HT-29 (cell line): ENCODE results near the gene EFHD1. TPM values are rescaled to one million over a fixed set of nuclear protein-coding genes. Genes with fewer than 3 reads are reported as not detected.
A peak's percentile ranks its signal among the peaks of the same experiment; 100 is the strongest.
"Not testable (repeated sequence)": the region's sequence is repeated elsewhere in the genome, so short reads cannot be mapped to it uniquely, and the experiment has no call there.

Experiments used
- DNase-seq: peaks from one replicate; pipeline ENCODE4 v3.0.0-alpha.2; 2015; ENCODE audit warnings: low spot score
- total RNA-seq: library from RNA; depleted of rRNA; stranded (reverse); fragments of >200 nt; shearing (Covaris generic); gene quantifications from 2 replicates; pipeline ENCODE4 v1.2.3, GENCODE V29; 2014

The EFHD1 gene
- total RNA-seq, 1 experiment from 2014 or later = not detected

DNA sequence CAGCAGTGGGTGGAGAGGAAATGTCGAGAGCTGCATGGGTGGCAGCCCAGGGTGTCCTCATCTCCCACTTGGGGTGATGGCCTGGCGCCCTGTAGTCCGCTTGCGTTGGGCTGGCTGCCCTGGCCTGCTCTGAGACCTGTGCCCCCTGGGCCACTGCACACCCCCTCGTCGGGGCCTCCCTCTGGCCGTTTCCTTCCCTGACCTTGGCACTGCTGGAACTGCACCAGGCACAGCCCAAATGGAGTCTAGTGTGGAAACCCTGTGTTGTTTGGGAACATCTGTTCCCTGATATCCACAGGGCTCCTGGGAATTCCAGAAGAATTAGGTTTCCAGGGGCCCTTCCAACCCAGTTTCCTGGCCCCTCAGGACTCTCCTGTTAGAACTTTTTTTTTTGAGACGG is 13.9 kb downstream of the EFHD1 start:
- DNase-seq = no peak

DNA sequence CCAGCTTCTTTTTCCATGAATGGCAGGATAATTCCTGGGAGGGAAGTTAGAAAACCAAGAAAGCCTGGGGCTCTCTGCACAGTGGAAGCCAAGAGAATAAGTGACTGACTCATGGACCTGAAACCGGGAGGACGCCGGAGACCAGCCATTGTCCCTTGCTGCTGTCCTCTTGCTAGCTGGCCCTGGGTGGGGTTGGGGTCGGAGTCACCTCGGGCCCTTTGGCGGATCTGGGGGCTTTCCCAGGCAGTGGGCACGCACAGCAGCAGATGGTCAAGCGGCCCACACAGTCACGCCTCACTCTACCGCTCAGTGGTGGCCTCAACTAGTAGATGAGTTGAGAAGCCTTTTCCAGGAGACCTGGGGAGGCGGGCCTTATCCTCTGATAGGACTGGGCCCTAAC is 15.6 kb downstream of the EFHD1 start:
- no peak for DNase-seq

DNA sequence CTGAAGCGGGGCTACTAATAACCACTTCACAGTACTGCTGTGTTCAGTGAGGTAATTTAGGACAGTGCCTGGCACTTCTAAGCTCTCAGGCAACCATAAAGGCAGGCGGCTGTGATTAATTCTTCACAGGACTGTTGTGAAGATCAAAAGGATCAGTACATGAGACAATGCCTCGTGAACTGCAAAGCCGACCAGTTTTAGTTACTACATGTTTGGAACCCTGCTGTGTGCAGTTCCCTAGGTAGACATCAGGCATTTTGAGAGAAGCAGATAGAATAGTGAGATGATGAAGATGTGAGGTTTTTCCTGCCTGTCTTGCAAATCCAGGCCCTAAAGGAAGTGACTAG is 19.1 kb downstream of the EFHD1 start:
- no peak for DNase-seq

DNA sequence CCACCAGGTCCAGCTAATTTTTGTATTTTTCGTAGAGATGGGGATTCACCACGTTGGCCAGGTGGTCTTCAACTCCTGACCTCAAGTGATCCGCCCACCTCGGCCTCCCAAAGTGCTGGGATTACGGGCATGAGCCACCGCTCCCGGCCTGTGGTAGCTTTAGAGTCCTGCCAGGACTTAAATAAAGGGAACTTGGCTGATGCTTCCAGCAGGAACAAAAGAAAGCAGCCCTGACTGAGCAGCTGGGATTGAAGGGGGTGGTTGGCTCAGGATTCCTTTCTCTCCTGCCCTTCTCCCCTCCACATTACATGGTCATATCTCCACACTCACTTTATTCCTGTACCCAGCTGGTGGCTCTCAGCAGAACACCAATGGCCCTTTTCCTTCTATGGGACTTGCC is 20.0 kb downstream of the EFHD1 start:
- DNase-seq = no peak

DNA sequence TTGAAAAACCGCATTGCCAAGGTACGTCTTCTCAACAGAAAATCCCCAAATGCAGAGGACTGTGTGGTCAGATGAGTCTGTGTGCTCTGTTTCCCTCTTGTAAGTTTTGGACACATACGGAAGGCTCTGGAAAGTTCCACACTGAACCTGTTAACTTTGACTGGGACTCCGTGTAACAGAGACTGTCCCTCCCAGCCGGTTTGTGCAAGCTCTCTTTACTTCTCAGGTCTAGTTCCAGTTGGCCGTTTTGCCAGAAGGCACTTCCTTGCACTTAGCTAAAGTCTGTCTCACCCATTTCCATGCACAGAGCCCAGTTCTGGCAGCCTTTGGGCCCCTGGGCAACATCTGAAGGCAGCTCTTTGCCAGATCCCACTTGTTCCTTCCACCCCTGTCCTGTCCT is 22.0 kb downstream of the EFHD1 start:
- DNase-seq = no peak

DNA sequence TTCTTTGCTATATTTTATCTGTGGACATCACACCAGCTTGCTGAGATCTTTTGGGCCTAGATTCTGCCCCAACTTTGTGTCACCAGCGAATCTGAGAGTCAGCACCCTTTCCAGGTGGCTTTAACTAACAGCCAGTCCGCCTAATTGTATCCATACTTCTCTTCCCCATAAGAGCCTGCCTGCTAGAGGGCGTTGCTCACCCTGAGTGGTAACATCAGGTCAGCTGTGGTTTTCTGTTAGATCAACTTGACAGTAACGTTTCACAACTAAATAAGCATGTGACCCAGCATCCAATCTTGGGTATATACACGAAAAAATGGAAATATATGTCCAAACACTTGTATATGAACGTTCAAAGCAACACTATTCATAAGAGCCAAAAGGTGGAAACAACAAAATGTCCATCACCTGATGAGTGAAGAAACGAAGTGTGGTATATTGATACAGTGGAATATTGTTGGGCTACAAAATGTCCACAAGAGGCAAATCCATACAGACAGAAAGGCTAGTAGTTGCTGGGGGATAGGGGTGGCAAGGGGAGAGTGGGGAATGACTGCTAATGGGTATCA is 24.9 kb downstream of the EFHD1 start:
- peak; percentile 32 for DNase-seq

DNA sequence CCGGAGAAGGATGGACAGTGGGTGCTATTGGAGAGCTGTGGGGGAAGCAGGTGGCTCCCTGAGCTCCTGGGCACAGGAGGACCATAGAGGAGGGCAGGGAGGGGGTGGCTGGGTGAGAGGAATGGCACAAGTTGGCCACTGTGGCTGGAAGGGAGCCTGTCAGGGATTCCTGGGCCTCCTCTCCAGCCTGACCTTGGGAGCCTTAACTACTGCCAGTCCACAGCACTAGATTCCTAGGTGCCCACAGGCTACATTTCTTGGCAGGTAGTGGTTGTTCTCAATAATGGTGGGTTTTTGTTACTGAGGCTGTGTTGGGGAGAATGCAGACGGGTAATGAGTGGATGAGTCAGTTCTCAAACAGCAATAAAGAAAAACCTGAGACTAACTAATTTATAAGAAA is 26.0 kb downstream of the EFHD1 start:
- no peak for DNase-seq

DNA sequence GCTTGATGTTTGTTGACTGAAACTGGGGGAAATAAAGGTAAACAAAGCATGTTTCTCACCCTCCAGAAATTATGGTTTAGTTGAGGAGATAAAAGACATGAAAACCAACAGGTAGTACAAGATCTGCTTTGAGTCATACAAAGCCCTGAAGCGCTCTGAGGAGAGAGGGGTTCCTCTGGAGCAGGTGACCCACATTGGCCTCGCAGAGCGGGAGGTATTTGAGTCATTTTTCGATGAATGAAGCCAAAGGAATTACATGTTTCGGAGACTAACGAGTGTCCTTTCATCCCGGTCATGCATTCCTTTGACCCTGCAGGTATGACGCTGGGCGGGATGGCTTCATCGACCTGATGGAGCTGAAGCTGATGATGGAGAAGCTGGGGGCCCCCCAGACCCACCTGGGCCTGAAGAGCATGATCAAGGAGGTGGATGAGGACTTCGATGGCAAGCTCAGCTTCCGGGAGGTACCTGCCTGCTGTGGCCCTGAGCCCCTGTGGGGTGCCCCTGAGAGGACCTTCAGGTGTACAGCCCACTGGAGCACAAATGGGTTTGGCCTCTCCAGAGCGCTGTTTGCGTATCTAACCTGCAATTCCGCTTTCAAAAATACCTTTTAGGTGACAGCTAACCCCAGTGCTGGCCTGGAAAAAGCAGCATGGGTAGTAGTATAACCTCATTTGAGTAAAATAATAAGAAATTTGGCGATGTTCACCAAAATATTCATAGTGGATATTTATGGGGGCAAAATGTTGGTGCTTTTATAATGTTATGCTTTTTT is 29.3 kb downstream of the EFHD1 start:
- DNase-seq = no peak

DNA sequence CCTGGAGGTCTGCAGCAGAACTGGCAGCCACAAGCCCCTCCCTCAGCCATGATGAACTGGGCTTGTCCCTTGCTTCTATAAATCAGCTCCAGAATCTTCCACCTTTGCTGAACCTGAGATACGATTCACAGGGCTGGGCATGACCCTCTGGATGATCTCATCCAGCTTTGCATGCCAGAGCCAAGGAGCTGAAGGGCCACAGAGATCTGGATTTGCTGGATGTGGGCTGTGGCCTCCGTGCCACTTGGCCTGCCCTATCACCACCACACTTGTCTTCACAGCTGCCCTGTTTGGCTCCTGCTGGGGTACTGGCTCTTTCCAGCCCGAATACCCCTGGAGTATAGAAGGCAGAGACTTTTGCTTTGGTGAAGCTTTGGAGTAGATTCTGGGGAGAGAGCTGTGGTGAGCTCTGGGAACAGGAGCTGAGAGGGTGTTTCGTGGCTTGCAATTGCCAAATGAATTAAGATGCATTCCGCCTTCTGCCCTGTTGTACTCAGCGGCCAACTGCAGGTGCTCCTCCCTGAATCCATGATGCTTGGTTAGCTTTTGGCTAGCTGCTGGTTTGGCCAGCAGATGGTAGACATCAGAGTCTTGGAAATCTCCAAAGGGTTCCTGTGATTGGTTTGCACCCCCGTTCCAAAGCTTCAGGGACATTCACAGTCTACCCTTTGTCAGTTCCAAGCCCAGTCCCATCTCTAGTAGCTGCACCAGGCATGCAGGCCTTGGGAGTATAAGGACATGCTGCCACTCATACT is 32.8 kb downstream of the EFHD1 start:
- DNase-seq = no peak

DNA sequence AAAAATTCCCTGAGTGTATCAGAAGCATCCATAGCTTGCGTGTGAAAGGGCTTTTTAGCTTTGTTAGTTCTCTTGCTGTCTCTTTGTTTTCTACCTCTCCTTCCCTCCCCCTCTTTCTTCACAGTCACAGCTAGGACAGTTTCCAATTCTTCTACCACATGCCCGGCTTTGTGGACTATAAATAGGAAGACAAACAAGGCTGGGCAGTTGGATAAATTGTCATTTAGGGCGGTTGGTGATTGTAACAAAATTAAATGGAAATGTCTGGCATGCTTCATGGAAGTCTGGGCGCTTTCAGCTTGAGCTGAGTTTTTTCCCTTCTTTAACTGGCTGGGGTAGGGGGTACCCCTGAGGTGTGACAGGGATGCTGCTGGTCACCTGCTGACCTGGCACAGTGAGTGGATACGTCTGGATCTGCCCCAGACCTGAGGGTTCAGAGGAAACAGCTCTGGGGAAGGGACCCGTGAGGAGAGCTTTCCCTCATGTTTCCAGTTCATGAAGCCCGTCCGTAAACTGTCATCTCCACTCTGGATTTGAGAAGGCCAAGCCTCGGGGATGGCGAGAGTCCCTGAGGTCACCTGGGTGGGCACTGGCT is 34.7 kb downstream of the EFHD1 start:
- no peak for DNase-seq

DNA sequence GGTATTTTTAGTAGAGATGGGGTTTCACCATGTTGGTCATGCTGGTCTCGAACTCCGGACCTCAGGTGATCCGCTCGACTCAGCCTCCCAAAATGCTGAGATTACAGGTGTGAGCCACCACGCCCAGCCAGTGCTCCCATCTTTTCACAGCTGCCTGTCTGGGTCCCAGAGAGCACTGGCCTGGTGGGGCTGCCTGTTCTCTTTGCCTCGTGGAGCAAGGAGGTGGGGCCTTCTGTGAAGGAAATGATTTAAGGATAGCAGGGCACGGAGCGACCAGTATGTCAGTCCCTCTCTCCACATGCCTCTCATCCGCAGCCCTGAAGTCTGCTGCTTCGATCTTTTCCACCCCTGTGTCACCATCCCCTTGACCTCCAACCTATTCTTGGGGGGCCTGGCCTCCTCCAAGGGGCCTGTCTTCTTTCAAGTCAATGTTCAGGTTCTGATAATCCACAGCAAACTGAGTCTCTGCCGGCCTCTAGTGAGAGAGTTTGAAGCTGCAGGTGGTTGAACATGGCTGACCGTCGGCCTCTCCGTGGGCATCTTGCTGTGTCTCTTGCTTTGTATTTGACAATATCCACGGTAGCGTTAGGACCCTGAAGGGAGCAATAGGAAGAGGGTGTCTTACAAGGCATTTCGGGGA is 35.5 kb downstream of the EFHD1 start:
- peak; percentile 30 for DNase-seq

DNA sequence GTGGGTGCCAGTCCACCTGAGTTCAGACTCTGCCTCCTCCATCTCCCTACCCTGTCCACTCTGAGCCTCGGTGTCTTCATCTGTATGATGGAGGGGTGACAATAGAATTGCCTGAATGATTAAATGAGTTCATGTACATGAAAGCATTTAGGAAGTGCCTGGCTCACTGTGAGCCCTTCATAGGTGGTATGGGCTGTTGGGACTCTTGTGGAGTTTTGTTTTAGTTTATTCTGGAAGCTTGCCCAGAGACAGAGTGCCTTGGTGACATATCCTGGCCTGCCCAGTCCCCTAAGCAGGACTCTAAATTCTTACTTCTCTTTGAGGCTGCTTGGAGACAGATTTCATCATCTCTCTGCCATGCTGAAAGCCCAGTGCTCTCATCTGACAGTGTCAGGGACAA is 39.2 kb downstream of the EFHD1 start:
- DNase-seq = no peak

DNA sequence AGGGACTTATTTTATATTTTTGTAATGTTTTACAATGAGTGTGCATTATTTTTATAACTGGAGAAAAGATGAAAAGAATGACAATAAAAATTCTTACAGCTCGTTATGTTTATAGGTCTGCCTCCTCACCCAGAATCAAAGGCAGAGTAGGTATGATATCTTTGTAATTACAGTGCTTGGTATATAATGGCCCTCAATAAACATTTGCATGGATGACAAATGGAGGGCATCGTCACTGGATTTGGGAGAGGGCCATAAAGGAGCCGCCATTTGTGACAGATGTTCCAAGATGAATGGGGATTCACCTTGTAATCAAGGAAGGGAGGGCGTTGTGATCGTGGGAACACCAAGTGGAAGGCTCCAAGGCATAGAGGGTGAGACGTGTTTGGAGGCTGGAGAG is 41.1 kb downstream of the EFHD1 start:
- DNase-seq = no peak

DNA sequence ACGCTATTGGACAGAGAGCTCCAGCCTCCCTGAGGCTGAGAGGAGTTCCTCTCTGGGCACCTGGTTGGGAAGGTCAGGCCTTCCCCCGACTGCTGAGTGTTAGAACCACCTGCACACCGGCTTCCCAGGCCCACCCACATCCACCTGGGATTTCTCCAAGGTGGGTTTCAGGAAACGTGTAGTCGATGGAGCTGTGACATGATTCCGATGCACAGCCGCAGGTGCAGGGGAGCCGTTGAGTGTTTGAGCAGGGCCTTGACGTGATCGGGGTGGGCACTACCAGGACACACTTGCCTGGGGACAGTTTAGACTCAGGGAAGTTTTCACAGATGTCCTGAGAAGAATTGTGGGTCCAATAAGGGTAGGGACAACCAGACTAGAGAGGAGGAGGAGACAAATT is 42.0 kb downstream of the EFHD1 start:
- no peak for DNase-seq

DNA sequence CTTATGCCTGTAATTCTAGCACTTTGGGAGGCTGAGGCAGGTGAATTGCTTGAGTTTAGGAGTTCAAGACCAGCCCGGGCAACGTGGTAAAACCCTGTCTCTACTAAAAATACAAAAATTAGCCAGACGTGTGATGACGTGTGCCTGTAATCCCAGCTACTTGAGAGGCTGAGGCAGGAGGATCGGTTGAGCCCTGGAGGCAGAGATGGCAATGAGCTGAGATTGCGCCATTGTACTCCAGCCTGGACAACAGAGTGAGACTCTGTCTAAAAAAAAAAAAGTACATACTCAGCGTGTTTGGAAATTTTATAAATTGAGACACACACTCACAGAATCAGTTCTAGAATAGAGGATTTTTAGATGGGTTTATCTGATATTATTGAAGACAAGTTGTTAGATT is 46.6 kb downstream of the EFHD1 start:
- no peak for DNase-seq

DNA sequence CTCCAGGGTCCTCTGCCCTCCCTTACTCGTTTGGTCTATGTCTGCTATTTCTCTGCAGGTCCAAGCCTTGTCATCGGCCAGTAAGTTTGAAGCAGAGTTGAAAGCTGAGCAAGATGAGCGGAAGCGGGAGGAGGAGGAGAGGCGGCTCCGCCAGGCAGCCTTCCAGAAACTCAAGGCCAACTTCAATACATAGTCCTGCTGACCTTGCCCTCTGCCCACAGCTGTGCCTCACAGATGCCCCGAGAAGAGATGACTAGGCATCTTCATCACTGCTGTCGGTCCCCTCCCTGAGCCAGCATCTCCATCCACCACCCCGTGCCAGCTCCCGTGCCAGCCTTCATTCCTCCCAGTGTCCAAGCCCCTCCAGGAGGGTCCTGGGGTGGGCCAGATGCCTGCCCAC is 48.1 kb downstream of the EFHD1 start:
- no peak for DNase-seq

DNA sequence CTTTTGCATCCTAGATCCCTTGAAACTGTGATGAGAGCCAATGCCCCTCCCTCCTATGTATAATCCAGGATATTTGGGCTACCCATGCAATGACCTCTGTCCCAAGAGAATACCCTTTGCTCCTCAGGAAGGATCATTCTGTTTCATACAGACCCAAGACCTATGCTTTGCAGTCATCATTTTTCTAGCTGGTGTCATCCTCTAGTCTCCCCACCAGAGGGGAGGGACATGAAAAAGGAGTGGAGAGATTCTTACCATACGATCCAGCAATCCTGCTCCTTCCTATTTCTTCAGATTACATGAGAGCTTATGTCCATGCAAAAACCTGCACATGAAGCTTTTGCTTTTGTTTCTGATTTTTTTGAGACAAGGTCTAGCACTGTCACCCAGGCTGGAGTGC is 50.0 kb downstream of the EFHD1 start:
- DNase-seq = no peak

DNA sequence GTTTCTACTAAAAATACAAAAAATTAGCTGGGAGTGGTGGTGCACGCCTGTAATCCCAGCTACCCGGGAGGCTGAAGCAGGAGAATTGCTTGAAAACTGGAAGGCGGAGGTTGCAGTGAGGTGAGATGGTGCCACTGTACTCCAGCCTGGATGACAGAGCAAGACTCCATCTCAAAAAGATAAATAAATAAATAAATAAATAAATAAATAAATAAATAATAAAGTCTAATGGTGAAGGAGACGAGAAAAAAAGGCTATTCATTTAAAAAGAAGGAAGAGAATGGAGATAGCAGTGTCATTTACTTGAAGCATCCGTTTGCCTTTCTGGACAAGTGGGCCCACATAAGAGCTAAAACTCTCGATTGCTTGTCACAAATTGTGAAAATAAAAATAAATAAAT is 52.0 kb downstream of the EFHD1 start:
- DNase-seq = not testable (repeated sequence)

DNA sequence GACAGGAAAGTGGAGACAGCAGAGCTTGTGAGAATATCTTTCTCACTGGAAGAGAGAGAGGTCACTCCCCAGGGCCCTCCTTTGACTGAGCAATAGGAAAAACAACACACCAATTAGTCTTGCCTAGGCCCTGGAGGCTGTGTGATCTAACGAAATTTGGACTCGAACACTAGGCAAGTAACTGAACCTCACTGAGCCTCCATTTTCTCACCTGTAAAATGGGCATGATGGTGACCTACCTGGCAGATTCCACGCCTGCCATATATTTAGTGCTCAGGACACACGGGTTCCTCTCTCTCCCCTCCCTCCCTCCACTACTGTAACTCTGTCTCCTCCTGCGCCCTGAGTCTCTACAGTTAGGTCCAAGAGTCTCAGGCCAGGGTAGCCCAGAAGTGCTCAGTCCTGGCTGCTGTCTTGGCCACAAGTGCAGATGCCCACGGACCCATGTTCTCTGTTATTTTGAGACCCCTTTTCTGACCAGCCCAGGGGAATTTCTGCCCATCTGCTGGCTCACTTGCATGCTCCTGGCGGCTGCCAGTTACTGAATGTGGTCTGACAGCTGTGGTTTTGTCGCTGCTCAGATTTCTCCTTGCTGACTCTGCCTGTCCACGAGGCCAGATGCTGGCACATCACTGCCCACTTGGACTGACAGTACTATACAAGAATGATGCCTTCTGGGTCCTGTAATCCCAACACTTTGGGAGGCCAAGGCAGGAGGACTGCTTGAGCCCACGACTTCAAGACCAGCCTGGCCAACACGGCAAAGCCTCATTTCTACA is 54.2 kb downstream of the EFHD1 start:
- DNase-seq = no peak

DNA sequence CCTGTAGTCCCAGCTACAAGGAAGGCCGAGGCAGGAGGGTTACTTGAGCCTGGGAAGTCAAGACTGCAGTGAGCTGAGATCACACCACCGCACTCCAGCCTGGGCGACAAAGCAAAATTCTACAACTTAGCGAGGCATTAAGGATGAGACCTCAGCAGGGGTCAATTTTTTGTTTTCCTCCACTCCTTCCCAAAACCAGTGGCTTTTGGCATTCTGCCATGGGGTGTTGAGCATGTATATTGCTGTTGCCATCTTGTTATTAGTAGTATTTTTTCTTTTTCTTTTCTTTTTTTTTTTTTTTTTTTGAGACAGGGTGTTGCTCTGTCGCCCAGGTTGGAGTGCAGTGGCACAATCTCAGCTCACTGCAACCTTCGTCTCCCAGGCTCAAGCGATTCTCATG is 54.8 kb downstream of the EFHD1 start:
- DNase-seq = no peak

DNA sequence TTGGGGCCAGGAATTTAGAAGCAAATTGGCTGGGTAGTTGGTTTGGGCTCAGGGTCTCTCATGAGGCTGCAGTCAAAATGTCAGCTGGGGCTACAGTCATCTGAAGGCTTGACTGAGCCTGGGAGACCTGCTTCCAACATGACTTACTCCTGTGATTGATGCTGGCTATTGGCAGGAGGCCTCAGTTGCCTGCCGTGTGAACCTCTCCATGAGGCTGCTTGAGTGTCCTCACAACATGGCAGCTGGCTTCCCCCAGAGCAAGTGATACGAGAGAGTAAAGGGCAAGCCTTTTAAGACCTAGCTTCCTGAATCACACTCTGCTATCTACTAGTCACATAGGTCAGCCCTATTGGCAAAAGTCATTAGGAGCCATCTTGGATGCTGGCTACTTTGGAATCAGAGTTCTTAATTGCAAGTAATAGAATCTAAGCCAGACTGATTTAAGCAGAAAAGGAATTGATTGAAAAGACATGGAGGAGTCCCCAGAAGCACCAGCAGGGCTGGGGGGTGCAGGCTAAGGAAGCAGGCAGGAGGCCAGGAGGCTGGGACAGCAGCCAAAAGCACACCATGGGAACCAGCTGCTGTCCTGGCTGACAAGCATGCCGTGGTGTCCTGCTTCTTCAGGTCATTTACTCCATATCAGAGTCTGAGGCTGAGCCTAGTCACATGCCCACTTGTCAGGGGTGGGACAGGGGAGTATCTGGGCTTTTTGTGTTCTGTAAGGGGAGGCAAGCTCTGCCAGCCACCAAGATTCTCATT is 55.9 kb downstream of the EFHD1 start:
- no peak for DNase-seq
